Caki2 (cell line): Measurements from ENCODE around the gene VSIG8. TPM values are rescaled to one million over a fixed set of nuclear protein-coding genes. Genes with fewer than 3 reads are reported as not detected.

Source experiments
- DNase-seq: peaks from one replicate; pipeline ENCODE4 v3.0.0-alpha.2; 2015; ENCODE audit warnings: low read depth
- in situ Hi-C: cut with HindIII; loops from 2 replicates; pipeline ENCODE4 v1.10.0; 2016; ENCODE audit warnings: low sequenced_read_pairs, low pct_unique_long_range_greater_than_20kb, mixed read lengths
- total RNA-seq: library from RNA; depleted of rRNA; stranded (reverse); fragments of >200 nt; shearing (Covaris generic); gene quantifications from 2 replicates; pipeline ENCODE4 v1.2.3, GENCODE V29; 2014; ENCODE audit warnings: low replicate concordance

The VSIG8 gene
- total RNA-seq, 1 experiment from 2014 or later: 0.57 TPM

DNA sequence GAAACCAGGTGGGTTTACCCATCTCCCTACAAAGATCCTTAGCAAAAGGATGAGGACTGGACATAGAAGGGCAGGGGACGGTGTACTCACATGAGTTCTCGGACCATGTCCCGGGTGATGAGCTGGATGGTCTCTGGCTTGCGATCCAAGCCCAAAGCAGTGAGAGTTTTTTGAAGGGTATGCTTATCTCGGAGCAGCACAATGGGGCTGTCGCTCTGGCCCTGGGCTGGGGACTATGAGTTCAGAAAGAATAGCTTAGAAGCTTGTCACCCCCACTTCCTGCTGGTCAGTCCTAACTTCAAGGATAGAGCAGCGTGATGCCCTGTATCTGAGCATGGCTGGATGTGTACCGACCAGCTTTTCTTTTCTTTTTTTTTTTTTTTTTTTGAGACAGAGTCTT, 27.9 kb upstream of the VSIG8 start:
- DNase-seq: no peak
- in situ Hi-C loops: loop anchor here (25.0 kb wide), 1 partner anchor 103 kb away; the partner anchor contains the start of gene DUSP23

DNA sequence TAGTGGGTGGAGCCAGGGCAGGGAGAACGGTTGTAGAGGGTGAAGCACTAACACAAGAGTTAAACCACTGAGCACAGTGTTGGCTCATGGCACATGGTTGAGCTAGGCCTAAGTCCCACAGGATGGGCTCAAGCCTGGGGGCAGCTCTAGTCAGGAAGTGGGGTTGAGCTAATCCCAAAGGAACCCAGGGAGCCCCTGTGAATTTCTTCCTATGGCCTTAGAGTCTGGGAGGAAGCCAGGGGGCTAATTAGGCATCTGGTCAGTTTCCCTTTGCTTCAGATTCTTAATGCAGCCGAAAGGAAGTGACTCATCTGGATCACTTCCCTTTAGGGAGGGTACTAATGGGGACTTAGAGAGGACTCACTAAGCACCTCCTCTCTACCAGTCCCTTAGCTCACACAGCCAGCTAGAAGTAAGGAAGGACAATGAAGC, 27.4 kb upstream of the VSIG8 start:
- in situ Hi-C loops: loop anchor here (25.0 kb wide), 1 partner anchor 103 kb away; the partner anchor contains the start of gene DUSP23
- peak; percentile 27 for DNase-seq

DNA sequence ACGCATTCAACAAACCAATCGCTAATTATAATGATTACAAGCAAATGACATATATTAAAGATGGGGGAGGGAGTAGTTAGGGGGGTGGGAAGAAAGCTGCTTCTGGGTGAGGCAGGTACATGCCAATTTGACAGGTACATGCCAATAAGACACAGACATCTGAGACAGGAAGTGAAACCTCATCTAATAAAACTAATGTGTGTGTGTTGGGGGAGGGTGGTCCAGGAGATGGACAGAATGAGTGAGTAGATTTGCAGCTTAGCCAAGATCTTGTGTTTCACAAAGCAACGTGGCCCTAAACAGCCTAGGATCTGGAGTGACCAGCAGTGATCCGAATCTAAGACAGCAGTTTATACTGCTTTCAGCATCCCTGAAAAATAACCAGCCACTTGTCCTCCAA, 26.7 kb upstream of the VSIG8 start:
- in situ Hi-C loops: loop anchor here (25.0 kb wide), 1 partner anchor 102 kb away; the partner anchor contains the start of gene DUSP23
- DNase-seq: no peak

DNA sequence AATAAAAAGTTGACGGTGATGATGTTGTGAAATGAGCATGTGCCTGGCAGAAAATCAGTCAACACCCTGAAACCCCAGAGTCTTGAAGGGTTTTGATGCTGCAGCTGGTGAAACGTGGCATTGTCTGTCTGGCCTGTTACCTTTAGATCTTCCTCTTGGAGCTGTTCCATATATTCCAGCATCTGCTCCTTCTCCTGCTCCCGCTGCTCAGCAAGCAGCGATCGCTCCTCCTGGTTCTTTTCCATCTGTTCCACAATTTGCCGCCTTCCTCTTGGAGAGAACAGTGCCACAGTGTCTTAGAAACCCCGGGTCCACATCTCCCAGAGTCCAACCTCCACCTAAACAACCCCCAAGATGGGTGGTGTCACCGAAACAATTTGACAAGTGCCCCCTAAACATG, 21.8 kb upstream of the VSIG8 start:
- in situ Hi-C loops: loop anchor here (25.0 kb wide), 1 partner anchor 97 kb away; the partner anchor contains the start of gene DUSP23
- DNase-seq: no peak

DNA sequence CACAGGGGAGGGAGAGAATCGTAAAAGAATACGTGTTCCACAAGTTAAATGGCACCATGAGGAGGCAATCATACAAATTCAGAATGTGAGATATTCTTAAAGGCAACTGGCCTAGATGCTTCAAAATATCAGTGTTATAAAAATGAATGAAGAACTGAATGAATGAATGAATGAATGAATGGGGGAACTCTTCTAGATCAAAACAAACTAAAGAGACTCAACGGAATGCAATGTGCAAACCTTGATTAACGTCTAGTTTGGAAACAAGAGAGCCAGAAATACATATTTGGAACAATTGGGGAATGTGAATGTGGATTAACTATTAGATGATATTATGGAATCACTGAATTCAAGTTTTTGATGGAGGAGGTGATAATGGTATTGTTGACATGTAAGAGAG, 20.7 kb upstream of the VSIG8 start:
- in situ Hi-C loops: loop anchor here (25.0 kb wide), 1 partner anchor 96 kb away; the partner anchor contains the start of gene DUSP23
- no peak for DNase-seq

DNA sequence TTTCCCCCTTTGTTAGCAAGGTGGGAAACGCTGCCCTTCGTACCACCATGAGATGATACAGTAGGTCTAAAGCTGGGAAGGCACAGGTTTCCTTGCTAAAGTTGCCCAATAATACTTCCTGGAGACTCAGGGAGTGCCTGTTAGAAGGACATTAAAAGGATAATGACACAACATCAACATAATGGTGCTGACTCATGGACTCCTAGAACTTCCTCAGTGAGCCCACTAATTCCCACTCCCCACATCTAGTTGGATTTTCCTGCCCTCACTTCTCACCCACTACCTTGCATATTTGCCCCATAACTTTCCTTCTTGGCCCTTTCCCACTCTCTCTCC, 20.0 kb upstream of the VSIG8 start:
- in situ Hi-C loops: loop anchor here (25.0 kb wide), 1 partner anchor 95 kb away; the partner anchor contains the start of gene DUSP23
- DNase-seq: no peak

DNA sequence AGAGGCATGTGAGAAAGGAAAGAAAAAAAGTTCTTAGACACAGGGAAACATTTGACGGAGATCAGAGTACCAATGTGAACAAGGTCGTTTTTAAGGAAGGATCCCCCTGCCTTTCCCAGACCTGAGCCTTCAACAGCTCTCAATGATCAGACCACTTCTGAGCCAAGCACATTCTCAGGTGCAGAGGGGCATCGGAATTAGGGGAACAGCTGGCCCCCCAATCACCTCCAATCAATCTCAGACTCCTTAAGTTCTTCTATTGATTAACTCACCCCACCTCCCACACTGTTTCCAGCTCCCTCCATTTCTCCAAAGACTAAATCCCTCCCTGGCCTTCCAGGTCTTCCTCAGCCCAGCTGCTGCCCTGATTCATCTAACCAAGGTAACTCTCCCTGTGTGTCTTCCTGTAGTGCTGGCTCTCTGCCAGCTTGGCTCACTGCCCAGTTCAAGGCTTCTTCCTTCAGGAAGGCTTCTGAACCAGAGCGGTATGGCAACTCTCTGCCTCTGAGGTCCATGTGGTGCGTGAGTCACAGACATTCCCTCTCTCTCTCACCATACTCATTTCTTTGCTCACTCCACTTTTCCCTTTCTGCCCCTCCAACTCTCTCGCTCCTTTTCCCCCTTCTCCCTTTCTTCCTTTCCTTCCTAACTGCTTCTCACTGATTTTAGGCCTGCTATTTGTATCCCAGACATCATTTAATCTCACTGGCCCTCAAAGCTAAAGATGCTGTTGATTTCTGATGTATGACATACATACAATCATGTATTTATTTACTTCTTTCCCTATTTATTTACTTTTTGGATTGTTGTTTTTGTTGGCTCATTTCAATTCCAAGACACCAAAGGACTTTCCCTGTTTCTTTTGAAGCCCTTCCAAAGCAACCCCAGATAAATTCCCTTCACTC, 19.4 kb upstream of the VSIG8 start:
- in situ Hi-C loops: loop anchor here (25.0 kb wide), 1 partner anchor 95 kb away; the partner anchor contains the start of gene DUSP23
- peak; percentile 93 for DNase-seq

DNA sequence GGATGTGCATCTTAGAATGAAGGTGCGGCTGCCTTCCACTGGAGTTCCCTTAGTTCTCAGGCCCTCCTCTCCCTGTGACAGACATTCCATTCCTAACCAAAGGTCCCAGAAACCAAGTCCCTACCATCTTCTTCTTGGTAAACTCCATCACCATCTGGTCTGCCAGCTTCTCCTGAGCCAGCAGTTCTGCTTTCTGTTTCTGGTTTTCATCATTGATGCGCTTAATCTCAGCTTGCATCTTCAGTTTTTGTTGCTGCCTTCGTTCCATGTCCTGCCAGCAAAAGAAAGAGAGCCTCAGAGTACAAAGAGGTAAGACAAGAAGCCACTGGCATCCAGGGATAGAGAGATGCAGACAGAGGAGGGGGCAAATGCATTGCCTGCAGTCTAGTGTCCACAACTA, 18.0 kb upstream of the VSIG8 start:
- in situ Hi-C loops: loop anchor here (25.0 kb wide), 1 partner anchor 93 kb away; the partner anchor contains the start of gene DUSP23
- no peak for DNase-seq

DNA sequence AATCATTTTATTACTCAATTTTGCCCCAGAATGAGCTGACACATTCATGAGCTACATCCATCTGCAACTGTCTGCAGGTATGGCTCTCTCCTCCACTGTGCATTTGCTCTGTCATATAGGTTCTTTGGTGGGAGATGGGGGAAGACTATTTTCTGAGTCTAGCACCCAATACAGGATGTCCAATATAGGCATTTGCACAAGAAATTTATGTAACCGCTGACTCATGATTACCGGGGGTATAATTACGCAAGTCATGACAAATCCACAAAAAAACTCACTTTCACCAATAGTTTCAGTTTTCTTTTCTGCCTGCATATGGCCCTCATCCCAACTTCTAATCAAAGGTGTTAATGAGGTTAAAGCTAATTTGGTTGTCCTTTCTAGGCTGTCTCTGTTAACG, 17.5 kb upstream of the VSIG8 start:
- in situ Hi-C loops: loop anchor here (25.0 kb wide), 1 partner anchor 93 kb away; the partner anchor contains the start of gene DUSP23
- peak; percentile 52 for DNase-seq

DNA sequence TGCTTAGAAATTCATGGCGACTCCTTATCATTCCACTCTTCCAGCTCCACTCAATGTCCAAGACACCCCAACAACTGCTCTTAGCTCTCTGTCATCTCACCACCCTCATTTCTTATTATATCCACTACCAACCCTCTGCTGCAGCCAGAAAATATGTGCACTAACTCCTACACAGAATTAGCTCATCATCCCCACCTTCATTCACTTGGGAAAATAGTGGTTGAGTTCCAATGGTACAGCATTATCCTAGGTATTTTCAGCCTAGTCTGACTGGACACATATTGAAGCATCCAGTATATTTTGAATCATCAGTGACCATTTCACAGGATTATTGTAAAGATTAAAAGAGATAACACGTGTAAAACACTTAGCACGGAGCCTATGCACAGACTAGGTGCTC, 16.7 kb upstream of the VSIG8 start:
- in situ Hi-C loops: loop anchor here (25.0 kb wide), 1 partner anchor 92 kb away; the partner anchor contains the start of gene DUSP23
- no peak for DNase-seq

DNA sequence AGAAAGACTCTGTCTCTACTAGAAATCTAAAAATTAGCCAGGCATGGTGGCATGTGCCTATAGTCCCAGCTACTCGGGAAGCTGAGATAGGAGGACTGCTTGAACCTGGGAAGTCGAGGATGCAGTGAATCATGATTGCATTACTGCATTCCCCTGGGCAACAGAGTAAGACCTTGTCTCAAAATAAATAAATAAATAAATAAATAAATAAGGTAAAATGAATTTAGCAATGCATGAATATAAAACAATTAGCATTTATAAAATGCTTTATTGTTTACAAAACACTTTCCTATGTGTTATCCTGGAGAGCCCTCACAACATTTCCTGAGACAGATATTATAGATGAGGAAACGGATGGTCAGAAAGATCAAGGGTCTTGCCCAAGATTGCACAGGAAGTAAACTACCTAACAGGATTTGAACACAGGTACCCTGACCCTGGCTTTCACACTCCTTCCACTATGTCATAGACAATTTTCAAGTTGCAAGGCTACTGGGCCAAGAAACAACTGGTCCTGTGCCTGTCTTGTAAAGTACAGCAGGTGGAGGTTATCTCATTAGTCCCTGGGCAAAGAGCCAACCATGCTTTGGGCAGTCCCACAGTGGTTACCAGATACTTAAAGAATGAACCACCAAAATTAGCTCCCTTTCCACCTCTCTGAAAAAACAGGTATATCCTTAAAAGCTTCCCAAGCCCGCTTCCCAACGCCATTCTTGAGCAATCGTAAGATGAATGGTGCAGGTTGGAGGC, 15.4 kb upstream of the VSIG8 start:
- in situ Hi-C loops: loop anchor here (25.0 kb wide), 1 partner anchor 91 kb away; the partner anchor contains the start of gene DUSP23
- DNase-seq: no peak

DNA sequence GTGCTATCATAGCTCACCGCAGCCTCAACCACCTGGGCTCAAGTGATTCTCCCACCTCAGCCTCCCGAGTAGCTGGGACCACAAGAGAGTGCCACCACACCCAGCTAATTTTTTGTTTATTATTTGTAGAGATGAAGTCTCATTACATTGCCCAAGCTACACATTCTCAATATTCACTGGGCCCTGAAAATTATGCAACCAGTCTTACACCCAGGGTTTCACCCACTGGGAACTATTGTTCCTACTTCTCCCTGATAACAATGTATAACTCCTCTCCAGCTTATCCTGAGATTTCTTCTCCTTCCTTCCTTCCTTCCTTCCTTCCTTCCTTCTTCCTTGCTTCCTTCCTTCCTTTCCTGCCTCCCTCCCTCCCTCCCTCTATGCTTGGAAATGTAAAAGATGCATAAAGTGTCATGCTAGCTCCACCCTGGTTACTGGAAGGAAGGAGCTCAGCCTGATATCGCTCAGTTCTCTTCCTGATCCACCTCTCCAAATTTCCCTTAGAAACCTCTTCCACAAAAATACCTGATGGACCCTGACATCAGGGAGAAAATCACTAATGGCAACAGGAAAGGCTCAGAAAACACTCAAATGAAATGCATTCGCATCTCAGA, 11.2 kb upstream of the VSIG8 start:
- DNase-seq: no peak
- in situ Hi-C loops: no loop called here

DNA sequence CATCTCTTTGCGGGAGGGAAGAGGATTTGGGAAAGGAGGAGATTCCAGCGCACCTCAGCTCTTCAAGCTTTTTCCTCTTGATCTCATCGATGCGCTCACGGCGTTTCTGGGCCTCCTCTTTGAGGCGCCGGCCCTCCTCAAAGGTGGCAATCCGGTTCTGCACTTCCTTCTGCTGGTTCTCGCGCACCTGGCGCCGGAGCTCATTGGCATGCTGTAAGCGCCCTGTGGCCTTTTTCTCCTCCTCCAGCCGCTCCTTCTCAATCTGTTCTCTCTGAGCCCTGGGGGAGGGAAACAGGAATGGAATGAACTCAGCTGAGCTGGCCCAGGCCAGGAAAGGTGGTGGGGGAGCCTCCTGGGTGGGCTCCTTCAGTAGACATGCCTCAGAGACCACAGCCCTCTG, 10.4 kb upstream of the VSIG8 start:
- in situ Hi-C loops: no loop called here
- no peak for DNase-seq

DNA sequence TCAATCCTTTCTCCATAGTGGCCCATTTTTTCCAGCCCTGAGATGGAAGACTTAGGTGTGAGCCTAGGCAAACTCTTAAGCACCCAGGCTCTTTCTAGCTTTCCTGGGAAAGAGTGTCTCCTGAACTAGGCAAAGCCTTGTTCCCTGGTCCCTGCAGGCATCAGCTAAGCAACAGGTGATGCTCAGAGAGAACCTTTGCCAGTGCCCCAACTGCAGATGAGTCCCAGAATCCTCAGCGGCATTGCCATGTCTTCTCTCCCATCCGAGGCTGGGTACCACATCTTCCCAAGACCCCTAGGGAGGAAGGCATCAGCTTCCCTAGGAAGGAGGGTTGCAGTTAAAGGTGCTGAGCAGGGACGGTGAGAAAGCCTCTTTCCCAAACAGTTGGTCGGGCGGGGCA, 8.2 kb upstream of the VSIG8 start:
- in situ Hi-C loops: no loop called here
- DNase-seq: no peak

DNA sequence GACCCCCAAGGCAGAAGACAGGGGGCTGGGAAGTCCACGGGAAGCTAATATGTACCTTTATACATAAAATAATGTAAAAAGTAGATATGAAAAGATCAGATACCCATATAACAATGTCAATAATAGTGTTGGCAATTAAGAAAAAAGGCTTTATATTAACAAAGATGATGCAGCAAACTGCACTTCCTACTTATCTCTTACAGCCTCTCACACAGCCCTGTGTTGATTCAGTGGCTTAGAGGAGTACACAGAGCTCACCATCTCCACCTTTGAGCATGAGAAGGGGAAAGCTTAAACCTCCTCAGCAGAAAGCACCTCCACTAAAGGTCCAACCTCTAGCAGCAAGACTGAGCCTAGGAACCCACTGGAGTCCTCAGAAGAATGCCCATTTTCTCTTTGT, 7.2 kb upstream of the VSIG8 start:
- DNase-seq: no peak
- in situ Hi-C loops: no loop called here

DNA sequence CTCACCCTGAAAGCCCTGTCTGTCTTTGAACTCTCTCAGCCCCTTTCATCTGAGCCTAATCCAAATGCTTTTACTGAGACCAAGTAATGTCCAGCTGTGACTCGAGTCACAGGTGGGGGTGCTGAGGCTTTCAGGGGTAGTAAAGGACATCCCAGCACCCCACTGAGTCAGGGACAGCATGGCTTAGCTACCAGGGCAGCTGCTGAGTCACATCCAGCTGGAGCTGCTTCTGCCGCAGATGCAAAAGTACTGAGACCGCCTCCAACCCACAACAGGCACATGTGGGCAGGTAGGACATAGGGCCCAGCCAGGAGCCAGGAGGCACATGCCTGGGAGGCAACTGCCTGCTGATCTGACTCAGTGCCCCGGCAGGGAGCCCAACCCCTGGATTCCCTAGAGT, 6.7 kb upstream of the VSIG8 start:
- peak; percentile 36 for DNase-seq
- in situ Hi-C loops: no loop called here

DNA sequence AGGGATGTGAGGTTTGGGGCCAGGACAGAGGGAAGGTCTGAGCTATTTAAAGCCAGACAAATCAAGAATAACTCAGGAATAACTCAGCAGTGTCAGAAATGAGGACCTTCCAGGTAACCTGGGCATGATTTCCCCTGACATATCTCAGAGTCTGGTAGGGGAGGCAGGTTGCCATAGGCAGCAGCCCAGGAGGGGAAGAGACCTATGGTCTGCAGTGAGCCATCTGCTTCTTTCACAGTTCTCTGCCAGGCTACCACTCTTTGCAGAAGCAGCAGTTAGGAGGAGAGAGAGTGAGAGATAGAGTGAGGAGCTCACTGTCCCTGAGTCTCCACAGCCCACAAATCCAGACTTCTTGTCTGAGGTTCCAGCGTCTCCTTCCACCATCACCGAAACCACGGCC, 6.3 kb upstream of the VSIG8 start:
- in situ Hi-C loops: no loop called here

DNA sequence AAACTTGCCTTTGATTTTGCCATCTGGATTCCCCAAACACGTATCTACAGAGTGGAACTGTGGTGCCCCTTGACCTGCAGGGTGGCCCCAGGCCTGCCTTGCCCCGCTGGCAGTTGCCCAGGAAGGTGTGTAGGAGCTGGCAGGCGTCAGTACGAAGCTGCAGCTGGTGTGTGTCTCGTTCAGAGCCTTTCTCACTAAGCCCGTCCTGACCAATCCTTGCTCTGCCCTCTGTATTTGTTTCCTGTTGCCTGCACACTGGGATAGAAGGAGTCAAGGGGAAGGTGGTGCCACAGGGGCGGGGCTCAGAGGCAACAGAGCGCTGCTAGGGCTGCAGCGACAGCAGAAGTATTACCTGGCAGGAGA, 5.2 kb upstream of the VSIG8 start:
- in situ Hi-C loops: no loop called here
- peak; percentile 73 for DNase-seq

More for the DNA sequence above, 6.3 kb upstream of the VSIG8 start:
- DNase-seq: no peak
